GM12891 (cell line): ENCODE measurements around the gene GMDS.
"Not testable (repeated sequence)": the region's sequence is repeated elsewhere in the genome, so short reads cannot be mapped to it uniquely, and the experiment has no call there.

Source experiments
- DNase-seq: peaks from one replicate; pipeline ENCODE4 v3.0.0; 2011; ENCODE audit warnings: low spot score; ENCODE audit not compliant: insufficient read length
- FAIRE-seq: peaks from 2 replicates; lab custom pipeline; 2011; peaks lifted over from hg19 to GRCh38; lab: Jason Lieb, UNC
- PAX5 ChIP-seq: IDR thresholded peaks from 2 replicates; pipeline ENCODE4 v1.6.1; 2011; ENCODE audit warnings: low read length, moderate library complexity, mild to moderate bottlenecking; ENCODE audit not compliant: insufficient read depth, severe bottlenecking
- POLR2A ChIP-seq: IDR thresholded peaks from 2 replicates; pipeline ENCODE4 v1.6.1; 2011; ENCODE audit warnings: low read depth, low read length, control low read depth
- POLR2AphosphoS5 ChIP-seq: IDR thresholded peaks from 2 replicates; pipeline ENCODE4 v1.6.1; 2011; ENCODE audit warnings: low read depth, low read length, control low read depth
- POU2F2 ChIP-seq: IDR thresholded peaks from 2 replicates; pipeline ENCODE4 v1.6.1; 2011; ENCODE audit warnings: low read depth, mild to moderate bottlenecking, control low read depth, low read length, moderate library complexity
- SPI1 ChIP-seq: IDR thresholded peaks from 2 replicates; pipeline ENCODE4 v1.6.1; 2011; ENCODE audit warnings: low read depth, low read length, control low read depth
- TAF1 ChIP-seq: IDR thresholded peaks from 2 replicates; pipeline ENCODE4 v1.6.1; 2011; ENCODE audit warnings: low read depth, low read length, control low read depth

The GMDS gene

GRCh38 chr6:1848752-1849151 is 396.7 kb downstream of the GMDS start:
- TF ChIP-seq SPI1 (no peak), POLR2A (no peak), POU2F2 (no peak)
- DNase-seq (no peak), FAIRE-seq (no peak)

DNA sequence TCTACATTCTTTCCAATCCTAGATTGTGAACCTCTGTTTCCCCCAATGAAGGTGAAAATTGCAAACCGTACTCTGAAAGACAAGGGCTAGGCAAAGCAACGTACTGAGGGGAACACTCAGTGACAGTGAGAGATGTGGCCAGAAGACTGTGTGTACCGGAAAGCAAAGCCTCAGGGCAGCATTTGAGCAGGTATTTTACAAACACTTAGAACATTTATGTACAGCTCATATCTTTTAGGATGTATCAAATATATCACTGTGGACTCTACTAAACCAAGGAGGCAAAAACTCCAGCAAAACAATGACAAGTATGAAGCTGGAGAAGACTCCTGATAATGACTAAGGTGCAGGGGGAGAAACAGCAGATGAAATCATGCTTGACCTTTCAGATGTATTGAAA is 398.8 kb downstream of the GMDS start:
- TF ChIP-seq SPI1 (no peak), POLR2AphosphoS5 (no peak), POU2F2 (no peak), POLR2A (no peak)
- DNase-seq: no peak
- no peak for FAIRE-seq

- DNase-seq, FAIRE-seq: not testable (repeated sequence)
These were observed 399.9 kb downstream of the GMDS start for GRCh38 chr6:1845543-1845942.

DNA sequence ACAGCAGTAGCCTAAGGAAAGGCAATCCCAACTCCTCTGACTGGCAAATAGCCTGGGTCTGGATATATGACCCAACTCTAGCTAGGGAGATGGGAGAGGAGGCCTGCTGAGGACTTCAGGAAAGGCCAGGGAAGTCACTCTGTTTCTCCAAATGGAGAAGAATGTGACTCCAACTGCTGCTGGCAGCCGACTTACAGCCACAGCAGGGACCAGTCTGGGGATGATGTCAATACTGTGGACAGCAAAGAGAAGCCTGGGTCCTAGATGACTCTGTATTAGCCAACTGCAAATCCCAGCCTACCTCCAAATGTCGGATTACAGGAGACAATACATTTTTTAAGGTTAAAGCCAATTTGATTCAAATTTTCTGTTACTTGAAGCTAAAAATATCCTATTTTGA is 403.1 kb downstream of the GMDS start:
- no peak for TF ChIP-seq POLR2A
- TF ChIP-seq POLR2AphosphoS5: no peak
- no peak for TF ChIP-seq SPI1
- TF ChIP-seq POU2F2: no peak
- no peak for TF ChIP-seq TAF1
- TF ChIP-seq PAX5: no peak
- FAIRE-seq: no peak
- no peak for DNase-seq

- DNase-seq (no peak), FAIRE-seq (no peak)
- no peak for TF ChIP-seq POLR2A
- TF ChIP-seq PAX5: no peak
- TF ChIP-seq TAF1: no peak
- TF ChIP-seq POU2F2: no peak
- no peak for TF ChIP-seq SPI1
- no peak for TF ChIP-seq POLR2AphosphoS5
These were observed 404.3 kb downstream of the GMDS start for GRCh38 chr6:1841136-1841535.

GRCh38 chr6:1840491-1841121 is 404.8 kb downstream of the GMDS start:
- no peak for FAIRE-seq
- DNase-seq: no peak
- TF ChIP-seq PAX5: no peak
- no peak for TF ChIP-seq TAF1
- TF ChIP-seq POLR2A: no peak
- TF ChIP-seq POLR2AphosphoS5: no peak
- no peak for TF ChIP-seq SPI1
- TF ChIP-seq POU2F2: no peak

- no peak for DNase-seq
- no peak for FAIRE-seq
- TF ChIP-seq POLR2AphosphoS5 (no peak), TAF1 (no peak), SPI1 (no peak), POU2F2 (no peak), PAX5 (no peak), POLR2A (no peak)
These were observed 406.0 kb downstream of the GMDS start for GRCh38 chr6:1839361-1839760.

- TF ChIP-seq POU2F2 (no peak), TAF1 (no peak), POLR2AphosphoS5 (no peak), SPI1 (no peak), PAX5 (no peak), POLR2A (no peak)
- DNase-seq (no peak), FAIRE-seq (no peak)
These were observed 406.7 kb downstream of the GMDS start for GRCh38 chr6:1838604-1839213.

- FAIRE-seq: no peak
- TF ChIP-seq TAF1: no peak
- no peak for TF ChIP-seq SPI1
- TF ChIP-seq POLR2AphosphoS5: no peak
- no peak for TF ChIP-seq POLR2A
- TF ChIP-seq PAX5: no peak
- TF ChIP-seq POU2F2: no peak
These were observed 407.6 kb downstream of the GMDS start for GRCh38 chr6:1837826-1838225.

GRCh38 chr6:1836690-1837089 is 408.7 kb downstream of the GMDS start:
- DNase-seq (no peak), FAIRE-seq (no peak)
- TF ChIP-seq TAF1: no peak

More at GRCh38 chr6:1837826-1838225, 407.6 kb downstream of the GMDS start:
- no peak for DNase-seq
